GM19455 (cell line): Measurements from ENCODE around the gene SLC25A38.

Experiments used
- ATAC-seq: cut with Tn5 transposase; IDR thresholded peaks from one replicate; pipeline ENCODE4 v1.9.1; 2021; ENCODE audit not compliant: unreplicated experiment

The SLC25A38 gene

DNA sequence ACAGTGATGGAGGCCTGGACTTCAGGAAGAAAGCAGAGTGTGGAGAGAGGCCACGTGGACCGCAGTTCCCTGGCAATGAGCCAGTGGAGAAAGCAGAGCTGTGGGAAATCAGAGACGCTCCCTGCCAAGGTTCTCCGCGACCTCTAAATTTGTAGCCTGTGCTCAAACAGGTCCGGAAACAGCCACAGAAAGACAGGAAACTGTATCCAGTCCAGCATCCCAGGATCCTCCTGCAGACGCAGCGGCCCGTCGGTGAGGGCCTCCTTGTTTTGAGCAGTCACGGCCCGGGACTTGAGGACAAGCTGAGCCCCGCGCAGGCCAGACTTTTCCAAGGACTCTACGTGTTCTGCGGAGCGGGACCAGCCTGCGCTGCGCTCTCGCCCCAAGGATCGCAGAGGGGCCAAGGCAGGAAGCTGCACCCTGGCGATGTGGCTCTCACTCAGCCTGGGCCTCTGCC is 45.6 kb downstream of the SLC25A38 start:
- ATAC-seq, result no peak

DNA sequence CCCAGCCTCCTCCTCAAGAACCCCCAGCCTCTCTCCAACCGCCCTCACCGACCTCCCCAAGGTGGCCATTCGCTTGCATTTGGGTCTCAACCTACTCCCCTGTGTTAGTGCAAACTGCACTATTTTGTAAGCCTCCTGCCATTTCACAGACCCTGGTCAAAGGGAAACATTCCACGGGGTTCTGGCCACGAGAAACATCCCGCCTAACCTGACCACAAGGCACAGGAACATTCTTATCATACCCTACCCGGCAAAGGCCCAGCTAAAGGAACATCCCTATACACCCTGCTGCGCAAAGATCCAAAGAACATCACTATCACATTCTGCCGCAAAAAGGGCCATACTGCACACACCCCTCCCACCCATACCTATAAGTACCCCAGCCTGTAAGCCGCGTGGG is 46.3 kb downstream of the SLC25A38 start:
- no peak for ATAC-seq

DNA sequence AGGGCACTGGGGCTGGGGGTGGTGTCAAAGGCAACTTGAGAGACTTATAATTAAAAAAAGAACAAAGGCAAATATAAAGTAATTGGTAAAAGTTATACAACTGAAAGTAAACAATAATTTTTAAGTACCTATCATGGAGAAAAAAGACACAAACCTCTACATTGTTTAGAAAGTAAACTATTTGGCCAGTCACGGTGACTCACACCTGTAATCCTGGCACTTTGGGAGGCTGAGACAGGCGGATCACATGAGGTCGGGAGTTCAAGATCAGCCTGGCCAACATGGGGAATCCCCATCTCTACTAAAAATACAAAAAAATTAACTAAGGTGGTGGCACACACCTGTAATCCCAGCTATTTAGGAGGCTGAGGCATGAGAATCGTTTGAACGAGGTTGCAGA is 49.2 kb downstream of the SLC25A38 start:
- ATAC-seq, result no peak

DNA sequence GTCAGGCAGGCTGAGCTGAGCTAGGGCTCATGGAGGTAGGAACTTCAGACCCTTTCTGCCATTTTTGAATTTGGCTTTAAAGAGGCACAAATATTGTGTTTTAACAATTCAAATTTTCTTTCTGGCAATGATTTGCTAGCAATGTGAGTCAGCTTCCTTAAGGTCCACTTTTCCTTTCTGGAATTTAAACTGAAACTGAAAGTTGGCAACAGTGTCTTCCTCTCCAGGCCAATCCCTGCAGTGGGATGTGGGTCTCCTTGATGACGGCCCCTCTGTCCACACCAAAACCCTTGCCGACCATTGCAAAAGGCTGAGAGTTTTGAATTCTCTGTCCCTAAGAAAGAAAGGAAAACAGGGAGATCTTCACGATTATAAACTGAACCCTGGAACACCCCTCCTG is 50.5 kb downstream of the SLC25A38 start:
- no peak for ATAC-seq

DNA sequence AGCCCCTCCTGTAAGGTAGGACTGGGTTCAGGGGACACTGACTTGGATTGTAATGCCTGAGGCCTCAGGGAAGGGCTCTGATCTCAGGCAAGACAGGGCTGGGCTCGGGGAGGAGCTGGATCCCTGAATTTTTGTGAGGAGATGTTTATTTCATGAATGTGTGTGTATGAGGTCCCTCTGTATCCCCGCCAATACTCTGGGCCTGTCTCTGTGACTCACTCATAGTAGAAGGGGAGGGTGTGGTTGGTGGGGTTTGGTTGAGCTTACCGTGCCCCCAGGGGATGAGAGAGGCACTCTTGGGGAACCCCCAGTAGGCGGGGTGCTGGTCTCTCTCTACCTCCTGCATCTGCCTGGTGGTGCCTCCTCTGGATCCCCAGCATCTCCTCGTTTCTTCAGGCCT is 51.4 kb downstream of the SLC25A38 start:
- no peak for ATAC-seq

DNA sequence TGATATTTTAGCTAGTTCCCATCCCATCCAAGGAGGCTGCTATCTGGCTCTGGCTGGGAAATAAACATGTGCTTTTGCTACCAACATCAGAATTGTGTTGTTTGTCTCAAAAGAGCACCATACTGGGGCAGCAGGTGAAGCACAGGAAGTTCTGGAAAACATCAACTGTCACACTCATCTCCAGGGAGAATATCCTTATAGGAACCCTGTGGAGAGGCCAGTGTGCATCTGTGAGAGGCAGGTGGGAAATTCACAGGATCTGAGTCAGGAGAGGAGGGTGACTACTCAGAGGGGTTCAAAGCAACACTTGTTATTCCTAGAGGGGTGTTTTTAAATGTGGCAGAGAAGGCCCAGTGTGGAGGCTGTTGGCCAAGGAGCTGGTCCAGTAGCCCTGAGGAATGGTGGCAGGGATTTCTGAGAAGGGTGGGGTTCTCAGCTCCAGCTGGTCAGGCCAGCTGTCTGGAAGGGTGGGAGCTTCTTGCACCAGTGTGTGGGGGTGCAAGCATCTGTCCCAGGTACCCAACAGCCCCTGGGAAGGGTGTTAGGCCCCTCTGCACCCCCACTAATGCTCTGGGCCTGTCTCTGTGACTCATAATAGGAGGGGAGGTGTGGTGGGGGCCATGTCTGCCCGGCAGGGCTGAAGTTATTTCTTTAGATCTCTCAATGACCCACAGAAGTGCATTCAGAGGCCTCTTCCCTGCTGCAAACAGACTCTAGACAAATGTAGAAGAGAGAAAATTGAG is 52.0 kb downstream of the SLC25A38 start:
- no peak for ATAC-seq

DNA sequence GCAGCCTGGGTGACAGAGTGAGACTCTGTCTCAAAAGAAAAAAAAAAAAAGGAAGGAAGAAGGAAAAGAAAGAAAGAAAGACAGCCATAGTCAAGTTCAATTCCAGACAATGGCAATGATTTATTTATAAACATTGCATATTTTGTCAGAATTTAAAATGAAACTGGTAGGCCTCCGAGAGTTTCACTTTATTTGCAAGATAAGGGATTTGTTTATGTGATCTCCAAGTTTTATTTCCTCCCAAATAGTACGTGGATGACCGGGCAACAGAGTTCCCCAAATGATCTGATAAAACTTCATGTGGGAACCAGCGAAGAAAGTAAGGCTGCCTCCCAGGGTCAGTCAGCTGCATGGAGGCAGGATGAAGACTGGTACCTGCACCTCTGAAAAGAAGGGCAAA is 55.7 kb downstream of the SLC25A38 start:
- ATAC-seq, result no peak

DNA sequence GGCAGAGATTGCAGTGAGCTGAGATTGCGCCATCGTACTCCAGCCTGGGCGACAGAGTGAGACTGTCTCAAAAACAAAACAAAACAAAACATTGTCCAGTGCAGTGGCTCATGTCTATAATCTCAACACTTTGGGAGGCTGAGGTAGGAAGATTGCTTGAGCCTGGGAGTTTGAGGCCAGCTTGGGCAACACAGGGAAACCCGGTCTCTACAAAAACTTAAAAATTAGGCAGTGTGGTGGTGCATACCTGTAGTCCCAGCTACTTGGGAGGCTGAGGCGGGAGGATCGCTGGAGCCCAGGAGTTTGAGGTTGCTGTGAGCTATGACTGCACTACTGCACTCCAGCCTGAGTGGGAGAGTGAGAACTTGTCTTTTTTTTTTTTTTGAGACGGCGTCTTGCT is 57.1 kb downstream of the SLC25A38 start:
- ATAC-seq, result no peak

DNA sequence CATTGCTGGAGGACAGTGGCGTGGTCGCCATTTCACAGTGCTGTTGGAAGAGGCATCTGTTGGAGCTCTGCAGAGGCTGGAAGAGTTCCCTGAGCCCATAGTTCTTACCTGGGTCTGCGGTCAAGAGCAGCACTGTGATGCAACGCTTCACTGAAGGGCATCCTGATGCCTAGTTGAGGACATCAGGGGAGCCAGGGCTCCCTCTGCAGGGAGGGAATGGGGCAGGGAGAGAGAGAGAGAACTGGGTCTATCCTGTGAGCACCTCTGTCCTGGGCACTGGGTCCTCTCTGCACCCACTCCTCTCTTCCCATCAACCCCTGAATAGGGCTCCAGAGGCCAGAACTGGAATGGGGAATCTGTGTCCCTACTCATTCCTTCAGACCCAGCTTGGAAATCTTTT is 60.4 kb downstream of the SLC25A38 start:
- ATAC-seq, result no peak

DNA sequence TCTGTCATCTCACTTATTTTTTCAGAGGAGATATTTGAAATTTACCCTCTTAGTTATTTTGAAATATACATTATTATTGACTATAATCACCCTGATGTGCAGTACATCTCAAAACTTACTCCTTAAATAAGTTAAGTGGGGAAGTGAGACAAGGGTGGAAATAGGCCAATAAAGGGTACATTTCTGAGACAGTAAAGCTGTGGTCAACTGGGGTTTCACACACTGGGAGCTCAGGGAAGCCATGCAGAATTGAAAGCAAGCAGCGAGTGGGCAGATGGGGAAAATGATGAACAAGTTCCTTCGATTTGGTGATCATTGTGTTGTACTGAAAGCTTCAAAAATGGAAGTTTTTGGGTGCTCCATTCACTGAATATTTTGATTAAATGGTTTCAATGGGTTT is 62.8 kb downstream of the SLC25A38 start:
- ATAC-seq, result no peak

DNA sequence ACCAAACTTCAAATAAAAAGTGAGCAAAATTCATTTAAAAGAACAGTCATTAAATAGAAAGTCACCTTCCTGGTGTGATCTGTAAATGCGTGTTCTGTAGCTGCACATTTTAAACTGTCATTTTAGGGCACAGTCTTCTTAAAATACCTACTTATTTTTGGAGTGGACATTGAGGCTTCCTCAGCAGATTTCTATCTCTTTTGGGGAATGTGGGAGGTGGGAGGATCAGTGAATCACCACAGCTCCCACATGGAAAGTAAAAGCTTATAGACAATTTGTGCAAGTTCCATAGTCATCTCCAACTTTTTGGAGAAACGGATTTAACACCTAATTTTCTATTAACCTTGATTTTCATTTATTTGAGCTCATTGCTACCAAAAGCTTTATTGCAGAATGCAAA is 63.3 kb downstream of the SLC25A38 start:
- ATAC-seq, result no peak
